RWPE2 (cell line): ENCODE results near the gene CPOX.

ENCODE experiments used
- ATAC-seq: fragments of 200-7000 bp; cut with Tn5 transposase; 3 replicates; pipeline ENCODE4 v1.9.1; 2021; ENCODE audit warnings: low read depth
- DNase-seq: peaks from one replicate; pipeline ENCODE4 v3.0.0-alpha.2; 2020; ENCODE audit warnings: low spot score
- H3K27ac ChIP-seq: fragments of 450-650 bp; 2 replicates; pipeline ENCODE4 v1.5.1; 2017; ENCODE audit warnings: mild to moderate bottlenecking; ENCODE audit not compliant: poor library complexity, severe bottlenecking
- H3K27me3 ChIP-seq: fragments of 250-450 bp; sonication (Bioruptor Pico); 2 replicates; pipeline ENCODE4 v1.5.1; 2021; ENCODE audit warnings: mild to moderate bottlenecking, moderate library complexity; ENCODE audit not compliant: insufficient read depth, poor library complexity, severe bottlenecking
- H3K36me3 ChIP-seq: fragments of 250-450 bp; sonication (Bioruptor Pico); 2 replicates; pipeline ENCODE4 v1.5.1; 2020; ENCODE audit warnings: low read depth, mild to moderate bottlenecking, moderate library complexity
- H3K4me1 ChIP-seq: fragments of 250-450 bp; sonication (Bioruptor Pico); 2 replicates; pipeline ENCODE4 v1.5.1; 2021; ENCODE audit warnings: mild to moderate bottlenecking, moderate library complexity; ENCODE audit not compliant: insufficient read depth, poor library complexity, severe bottlenecking
- H3K4me3 ChIP-seq: fragments of 250-450 bp; sonication (Bioruptor Pico); 2 replicates; pipeline ENCODE4 v1.5.1; 2021; ENCODE audit warnings: mild to moderate bottlenecking, moderate library complexity; ENCODE audit not compliant: severe bottlenecking
- H3K9me3 ChIP-seq: fragments of 250-450 bp; sonication (Bioruptor Pico); 2 replicates; pipeline ENCODE4 v1.5.1; 2021; ENCODE audit warnings: mild to moderate bottlenecking, moderate library complexity; ENCODE audit not compliant: severe bottlenecking
- TF ChIP-seq, protein P1 (sequence below): fragments of 450-650 bp; IDR thresholded peaks from one replicate; pipeline ENCODE4 v1.5.1; 2017; ENCODE audit warnings: mild to moderate bottlenecking, moderate library complexity; ENCODE audit not compliant: poor library complexity, severe bottlenecking

The CPOX gene

DNA sequence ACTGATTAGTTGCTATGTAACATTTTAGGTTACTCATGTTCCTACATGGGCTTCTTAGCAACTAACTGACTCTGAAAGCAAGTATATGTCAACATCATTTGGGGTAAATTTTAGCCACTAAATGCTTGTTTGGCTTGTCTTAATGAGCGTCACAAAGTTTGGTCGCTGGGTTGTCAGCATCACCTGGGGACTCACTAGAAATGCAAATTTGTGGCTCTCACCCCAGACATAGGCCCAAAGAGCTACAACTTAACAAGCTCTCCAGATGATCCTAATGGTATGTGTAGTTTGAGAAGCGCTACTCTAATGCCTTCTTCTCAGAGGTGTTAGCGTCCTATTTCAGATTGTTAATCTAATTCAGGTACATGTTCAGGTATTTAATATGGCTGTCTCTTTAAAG lies 32.7 kb upstream of the CPOX start:
- Histone ChIP-seq H3K36me3 (no peaks in the 10 kb centered on the region), H3K27me3 (no peaks in the 10 kb centered on the region), H3K4me1 (no peaks in the 10 kb centered on the region), H3K9me3 (no peaks in the 10 kb centered on the region), H3K27ac (no peak overlapping the region), H3K4me3 (no peak overlapping the region)
- DNase-seq (no peak), ATAC-seq (no peak)
- TF ChIP-seq, protein P1, sequence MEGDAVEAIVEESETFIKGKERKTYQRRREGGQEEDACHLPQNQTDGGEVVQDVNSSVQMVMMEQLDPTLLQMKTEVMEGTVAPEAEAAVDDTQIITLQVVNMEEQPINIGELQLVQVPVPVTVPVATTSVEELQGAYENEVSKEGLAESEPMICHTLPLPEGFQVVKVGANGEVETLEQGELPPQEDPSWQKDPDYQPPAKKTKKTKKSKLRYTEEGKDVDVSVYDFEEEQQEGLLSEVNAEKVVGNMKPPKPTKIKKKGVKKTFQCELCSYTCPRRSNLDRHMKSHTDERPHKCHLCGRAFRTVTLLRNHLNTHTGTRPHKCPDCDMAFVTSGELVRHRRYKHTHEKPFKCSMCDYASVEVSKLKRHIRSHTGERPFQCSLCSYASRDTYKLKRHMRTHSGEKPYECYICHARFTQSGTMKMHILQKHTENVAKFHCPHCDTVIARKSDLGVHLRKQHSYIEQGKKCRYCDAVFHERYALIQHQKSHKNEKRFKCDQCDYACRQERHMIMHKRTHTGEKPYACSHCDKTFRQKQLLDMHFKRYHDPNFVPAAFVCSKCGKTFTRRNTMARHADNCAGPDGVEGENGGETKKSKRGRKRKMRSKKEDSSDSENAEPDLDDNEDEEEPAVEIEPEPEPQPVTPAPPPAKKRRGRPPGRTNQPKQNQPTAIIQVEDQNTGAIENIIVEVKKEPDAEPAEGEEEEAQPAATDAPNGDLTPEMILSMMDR = no peak

DNA sequence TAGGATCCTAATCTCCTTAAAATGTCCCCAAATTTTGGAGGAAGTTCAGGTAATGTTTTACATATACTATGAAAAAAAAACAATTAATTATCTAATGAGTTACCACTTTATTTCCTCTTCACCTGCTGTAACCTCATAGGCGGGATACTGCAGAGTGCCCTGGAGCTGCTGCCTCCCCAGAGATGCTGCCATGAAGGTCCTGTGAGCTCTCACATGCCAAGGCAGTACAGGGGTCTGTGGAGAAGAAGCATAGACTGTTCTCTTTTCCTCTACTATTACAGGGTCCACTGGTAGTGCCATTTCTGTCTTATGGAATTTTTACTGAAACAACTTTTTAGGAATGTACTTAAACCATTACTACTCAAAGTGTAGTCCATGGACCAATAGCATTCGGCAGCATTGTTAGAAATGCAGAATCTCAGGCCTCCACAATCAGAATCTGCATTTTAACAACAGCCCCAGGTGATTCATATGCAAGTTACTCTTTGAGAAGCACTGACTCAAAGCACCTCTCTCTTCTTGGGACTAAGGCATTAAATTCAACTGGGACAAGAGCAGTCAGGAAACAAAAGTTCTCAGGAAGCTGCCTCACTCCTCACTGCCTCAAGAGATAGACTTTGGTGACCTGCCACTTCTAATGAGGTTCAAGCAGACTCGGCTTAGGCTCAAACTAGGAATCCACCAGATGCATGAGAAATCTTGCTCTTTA lies 30.3 kb upstream of the CPOX start:
- ATAC-seq (no peak), DNase-seq (no peak)
- Histone ChIP-seq H3K4me3 (no peak overlapping the region), H3K27me3 (no peaks in the 10 kb centered on the region), H3K4me1 (no peaks in the 10 kb centered on the region), H3K36me3 (no peaks in the 10 kb centered on the region), H3K27ac (no peak overlapping the region), H3K9me3 (no peaks in the 10 kb centered on the region)
- TF ChIP-seq, protein P1 = no peak

DNA sequence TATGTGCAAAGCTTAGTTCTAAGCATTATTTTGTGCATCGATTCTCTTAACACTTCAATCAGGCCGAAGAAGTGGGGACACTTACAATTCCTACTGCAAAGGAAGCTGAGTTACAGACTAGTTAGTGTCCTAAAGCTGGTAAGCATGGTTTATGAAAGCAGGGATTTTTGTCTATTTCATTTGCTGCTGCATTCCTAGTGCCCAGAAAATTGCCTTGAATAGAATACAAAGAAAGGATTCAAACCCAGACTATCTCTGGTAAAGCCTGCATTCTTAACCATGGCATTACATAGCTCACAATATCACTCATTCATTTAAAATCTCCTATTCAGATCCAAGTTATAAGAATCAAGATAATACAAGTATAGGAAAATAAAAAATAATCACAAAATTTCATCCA lies 24.4 kb upstream of the CPOX start:
- no peaks in the 10 kb centered on the region for H3K27me3 ChIP-seq
- no peak overlapping the region for H3K4me3 ChIP-seq
- no peak overlapping the region for H3K27ac ChIP-seq
- H3K9me3 ChIP-seq = no peaks in the 10 kb centered on the region
- ATAC-seq = no peak
- TF ChIP-seq, protein P1 = no peak
- no peaks in the 10 kb centered on the region for H3K4me1 ChIP-seq
- no peaks in the 10 kb centered on the region for H3K36me3 ChIP-seq
- DNase-seq = no peak

DNA sequence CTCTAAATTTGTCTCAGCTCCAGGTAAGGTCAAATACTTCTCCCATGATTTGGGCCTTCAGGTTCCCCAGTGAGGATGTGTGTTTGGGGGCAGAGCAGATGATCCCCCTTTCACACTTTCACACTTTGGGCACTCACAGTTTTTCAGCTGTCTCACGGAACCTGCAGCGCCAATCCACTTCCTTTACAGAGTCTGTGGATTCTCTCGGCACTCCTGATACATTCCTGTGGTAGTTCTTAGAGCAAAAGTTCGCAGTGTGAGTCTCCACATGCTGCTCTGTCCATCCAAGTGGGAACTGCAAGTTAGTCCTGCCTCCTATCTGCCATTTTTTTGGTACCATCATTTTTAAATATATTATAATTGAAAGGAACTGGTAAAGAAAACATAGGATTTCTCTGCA lies 20.2 kb upstream of the CPOX start:
- ATAC-seq (no peak), DNase-seq (no peak)
- Histone ChIP-seq H3K9me3 (no peaks in the 10 kb centered on the region), H3K27ac (no peak overlapping the region), H3K4me1 (no peaks in the 10 kb centered on the region), H3K36me3 (no peaks in the 10 kb centered on the region), H3K4me3 (no peak overlapping the region), H3K27me3 (no peaks in the 10 kb centered on the region)
- TF ChIP-seq, protein P1 = no peak

DNA sequence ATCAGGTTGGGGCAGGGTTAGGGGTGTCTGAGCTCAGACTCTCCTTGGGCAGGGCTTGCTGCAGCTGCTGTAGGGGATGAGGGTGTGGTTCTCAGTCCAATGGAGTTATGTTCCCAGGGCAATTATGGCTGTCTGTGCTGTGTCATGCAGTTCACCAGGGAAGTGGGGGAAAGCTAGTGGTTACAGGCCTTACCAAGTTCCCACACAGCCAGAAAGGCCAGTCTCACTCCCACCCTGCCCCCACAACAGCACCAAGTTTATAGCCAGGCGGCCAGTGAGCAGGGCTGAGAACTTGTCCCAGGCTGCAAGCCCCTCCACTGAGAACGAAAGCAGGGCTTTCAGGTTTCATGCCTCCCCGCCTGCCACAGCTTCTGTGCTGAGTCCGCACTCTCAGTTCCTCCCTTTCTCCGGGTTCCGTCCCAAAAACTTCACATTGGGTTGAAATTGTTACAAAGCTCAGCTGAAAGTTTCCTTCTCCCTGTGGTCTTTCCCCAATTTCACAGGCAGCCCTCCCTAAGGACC lies 19.6 kb upstream of the CPOX start:
- no peaks in the 10 kb centered on the region for H3K9me3 ChIP-seq
- no peaks in the 10 kb centered on the region for H3K4me1 ChIP-seq
- no peaks in the 10 kb centered on the region for H3K27me3 ChIP-seq
- DNase-seq (no peak), ATAC-seq (no peak)
- no peak overlapping the region for H3K4me3 ChIP-seq
- TF ChIP-seq, protein P1 = no peak
- no peak overlapping the region for H3K27ac ChIP-seq
- H3K36me3 ChIP-seq = no peaks in the 10 kb centered on the region
